Ovary (tissue), 9 donors: ENCODE results near the gene SRRM1. TPM values are rescaled to one million over a fixed set of nuclear protein-coding genes. Genes with fewer than 3 reads are reported as not detected.
"Not testable (repeated sequence)": the region's sequence is repeated elsewhere in the genome, so short reads cannot be mapped to it uniquely, and the experiment has no call there.

Source experiments
- DNase-seq, 5 donors: peaks; one replicate each; pipeline ENCODE4 v3.0.0-alpha.2; 2019 to 2020
- H3K27ac ChIP-seq, 2 donors: fragments of 200-600 bp; one replicate each; pipeline versions ENCODE4 v1.5.1 to v1.8.0; 2019 to 2022
- H3K27me3 ChIP-seq: fragments of 200-600 bp; one replicate; pipeline ENCODE4 v1.8.0; 2022
- H3K36me3 ChIP-seq: fragments of 200-600 bp; sonication (generic); one replicate; pipeline ENCODE4 v1.5.1; 2019
- H3K4me1 ChIP-seq: one replicate; pipeline ENCODE4 v1.8.1; 2013; ENCODE audit warnings: mild to moderate bottlenecking, moderate library complexity; ENCODE audit not compliant: insufficient read depth
- H3K4me3 ChIP-seq: fragments of 200-600 bp; sonication (generic); one replicate; pipeline ENCODE4 v1.5.1; 2017
- H3K9me3 ChIP-seq, 2 donors: fragments of 200-600 bp in 1 of 2; sonication (generic) in 1 of 2; one replicate each; pipeline versions ENCODE4 v1.5.1 to v1.8.1; 2013 to 2019; ENCODE audit warnings: mild to moderate bottlenecking in 1 of 2, moderate library complexity in 1 of 2
- CTCF ChIP-seq, 3 donors: fragments of 450-650 bp in 2 of 3; fragments of 200-600 bp in 1 of 3; IDR thresholded peaks; one replicate each; pipeline versions ENCODE4 v1.5.1 to v1.8.0; 2016 to 2022; ENCODE audit warnings: antibody characterized with exemption in 3 of 3, mild to moderate bottlenecking in 1 of 3
- EP300 ChIP-seq: sonication (generic); formaldehyde crosslinking; IDR thresholded peaks from one replicate; pipeline ENCODE4 v1.6.1; 2017; ENCODE audit warnings: antibody characterized with exemption
- POLR2A ChIP-seq: fragments of 450-650 bp; IDR thresholded peaks from one replicate; pipeline ENCODE4 v1.6.1; 2017; ENCODE audit warnings: antibody characterized with exemption, mild to moderate bottlenecking, moderate library complexity
- WGBS, 3 donors: extraction: QIAGEN DNeasy Blood & Tissue Kit in 1 of 3; methylation state at CpG; one replicate each; pipeline versions ENCODE4 v1.1.5 to v1.1.7; 2013 to 2017; 5-methylcytosine and 5-hydroxymethylcytosine counted together
- intact Hi-C, 4 donors: fragments of 100-400 bp; cut with DNase I; formaldehyde crosslinking; loops; one replicate each; pipeline versions ENCODE4 v1.11.0 to v1.15.1; 2022 to 2023
- polyA plus RNA-seq, 2 donors: library from polyadenylated mRNA; stranded (reverse); fragments of 200-250 nt in 1 of 2; fragments of 350-450 nt in 1 of 2; fragmentation: Illumina TruSeq in 1 of 2; extraction: RNeasy Lipid Tissue Mini Kit (QIAGEN cat#74804) in 1 of 2; gene quantifications; one replicate each; pipeline ENCODE4 v1.2.3, GENCODE V29; 2013 to 2014
- total RNA-seq, 7 donors: library from RNA; depleted of rRNA in 2 of 7; stranded (reverse); fragments of >200 nt in 2 of 7; fragmentation: NEBNext Ultra II Directional in 3 of 7; extraction: Animal tissue kit (Norgen Biotek cat#: 25700) in 3 of 7; gene quantifications; one replicate each; pipeline versions ENCODE4 v1.1.0 to v1.2.4, GENCODE V29; 2016 to 2023
- donor health status: DM: no; HTN: no; CAD: no; lungs with moderate emphysema.
- donor health status: DM: no; HTN: no; CAD: no.
- donor health status: Bipolar disorder and iron deficiency.
- donor health status: DM: yes; HTN: yes; CAD: no.
- donor health status: DM: no; HTN: no; CAD: no.
- donor health status: DM: yes; HTN: yes; CAD: no.

Gene SRRM1
- total and polyA plus RNA-seq, 9 donors = 74.9 to 154 (median 123) TPM

GRCh38 chr1:24699628-24700027 is 56.5 kb downstream of the SRRM1 start:
- intact Hi-C loops = no loop called here
- 88 to 90% (median 88%) methylated on average over 7 of the region's 7 CpGs for WGBS, 3 donors
- peaks cover 2% of the 10 kb centered on the region for H3K4me1 ChIP-seq

GRCh38 chr1:24702511-24703293 is 59.6 kb downstream of the SRRM1 start:
- no peak for TF ChIP-seq EP300
- TF ChIP-seq POLR2A = no peak
- TF ChIP-seq CTCF (IDR thresholded peaks at IDR 0.05) = no peak
- no peaks in the 10 kb centered on the region for H3K4me1 ChIP-seq
- intact Hi-C loops = no loop called here
- no peaks in the 10 kb centered on the region for H3K36me3 ChIP-seq
- WGBS, 3 donors = 56 to 79% (median 64%) methylated on average over 8 of the region's 8 CpGs
- DNase-seq = no peak
- H3K4me3 ChIP-seq = no peak overlapping the region
- H3K27ac ChIP-seq = no peak overlapping the region
- H3K9me3 ChIP-seq = no peaks in the 10 kb centered on the region
- H3K27me3 ChIP-seq = no peaks in the 10 kb centered on the region

More at GRCh38 chr1:24699628-24700027, 56.5 kb downstream of the SRRM1 start:
- DNase-seq = no peak
- no peak for TF ChIP-seq EP300
- TF ChIP-seq CTCF (IDR thresholded peaks at IDR 0.05) = no peak
- no peak for TF ChIP-seq POLR2A
- H3K27me3 ChIP-seq = no peaks in the 10 kb centered on the region
- H3K27ac ChIP-seq = no peak overlapping the region
- no peaks in the 10 kb centered on the region for H3K36me3 ChIP-seq
- no peak overlapping the region for H3K4me3 ChIP-seq
- H3K9me3 ChIP-seq = no peaks in the 10 kb centered on the region

GRCh38 chr1:24704411-24705259 is 61.5 kb downstream of the SRRM1 start:
- Histone ChIP-seq H3K27ac (no peak overlapping the region), H3K9me3 (no peaks in the 10 kb centered on the region), H3K4me3 (peak overlapping the region; percentile 0), H3K27me3 (no peaks in the 10 kb centered on the region), H3K4me1 (no peaks in the 10 kb centered on the region), H3K36me3 (no peaks in the 10 kb centered on the region)
- DNase-seq = peak in 1 of 5 donors; percentile 46
- intact Hi-C loops = no loop called here
- TF ChIP-seq POLR2A = no peak
- no peak for TF ChIP-seq EP300
- TF ChIP-seq CTCF (IDR thresholded peaks at IDR 0.05) = no peak
- 65 to 71% (median 69%) methylated on average over 15 to 16 of the region's 16 CpGs for WGBS, 3 donors

GRCh38 chr1:24705260-24706073 is 62.4 kb downstream of the SRRM1 start:
- H3K4me1 ChIP-seq = no peaks in the 10 kb centered on the region
- intact Hi-C loops = no loop called here
- H3K4me3 ChIP-seq = peak overlapping the region; percentile 0
- no peaks in the 10 kb centered on the region for H3K36me3 ChIP-seq
- peak; percentile 66 to 84 (median 74) for DNase-seq
- WGBS, 3 donors = 35 to 42% (median 41%) methylated on average over 18 of the region's 18 CpGs
- no peak overlapping the region for H3K27ac ChIP-seq
- H3K27me3 ChIP-seq = no peaks in the 10 kb centered on the region
- H3K9me3 ChIP-seq = no peaks in the 10 kb centered on the region
- TF ChIP-seq POLR2A (no peak), CTCF (IDR thresholded peaks at IDR 0.05) (no peak), EP300 (no peak)

DNA sequence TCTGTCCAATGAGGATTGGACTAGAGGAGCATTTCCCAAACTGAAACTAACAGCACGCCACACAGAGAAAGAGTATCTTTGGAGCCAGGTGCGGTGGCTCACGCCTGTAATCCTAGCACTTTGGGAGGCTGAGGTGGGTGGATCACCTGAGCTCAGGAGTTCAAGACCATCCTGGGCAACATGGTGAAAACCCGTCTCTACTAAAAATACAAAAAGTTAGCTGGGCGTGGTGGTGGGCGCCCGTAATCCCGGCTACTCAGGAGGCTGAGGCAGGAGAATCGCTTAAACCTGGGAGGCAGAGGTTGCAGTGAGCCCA is 62.9 kb downstream of the SRRM1 start:
- H3K27me3 ChIP-seq, intact Hi-C loops, H3K9me3 ChIP-seq, DNase-seq, H3K27ac ChIP-seq, H3K36me3 ChIP-seq, H3K4me1 ChIP-seq, H3K4me3 ChIP-seq: not testable (repeated sequence)
- WGBS, 3 donors = 94 to 96% (median 96%) methylated on average over 9 of the region's 9 CpGs
